GM21825 (cell line): ENCODE data around the gene HYAL1.

Source experiments
- ATAC-seq: cut with Tn5 transposase; IDR thresholded peaks from one replicate; pipeline ENCODE4 v1.9.1; 2021; ENCODE audit warnings: mild to moderate bottlenecking, moderate library complexity; ENCODE audit not compliant: unreplicated experiment

Gene HYAL1

GRCh38 chr3:50303013-50303815 is at the start of gene HYAL1:
TSS of gene HYAL1 (minus strand) at chr3:50303574. CDS start at chr3:50302956, 618 bp downstream.
- ATAC-seq, result no peak

GRCh38 chr3:50352781-50353180 is 49.4 kb upstream of the HYAL1 start:
- ATAC-seq, result no peak

- ATAC-seq, result no peak
Measured at GRCh38 chr3:50351323-50351697, 47.9 kb upstream of the HYAL1 start.

- peak; percentile 78 for ATAC-seq
Measured at GRCh38 chr3:50350527-50351322, 47.4 kb upstream of the HYAL1 start, which contains the start of the genes CYB561D2 and NPRL2. TSS of gene CYB561D2 (plus strand) at chr3:50350862. CDS start at chr3:50351434, 572 bp downstream. TSS of gene NPRL2 (minus strand) at chr3:50350775. CDS start at chr3:50350652, 123 bp downstream.

- ATAC-seq, result no peak
Measured at GRCh38 chr3:50350213-50350526, 46.8 kb upstream of the HYAL1 start.

- no peak for ATAC-seq
Measured at GRCh38 chr3:50347187-50347813, 43.9 kb upstream of the HYAL1 start.

GRCh38 chr3:50345586-50346234 is 42.3 kb upstream of the HYAL1 start, which contains the start of gene ZMYND10:
TSS of gene ZMYND10 (minus strand) at chr3:50345732. CDS start at chr3:50345579, 153 bp downstream.
- ATAC-seq, result no peak

GRCh38 chr3:50345008-50345407 is 41.6 kb upstream of the HYAL1 start:
- ATAC-seq, result no peak

GRCh38 chr3:50342813-50343633 is 39.6 kb upstream of the HYAL1 start:
- no peak for ATAC-seq

GRCh38 chr3:50341996-50342650 is 38.7 kb upstream of the HYAL1 start:
- ATAC-seq, result no peak

GRCh38 chr3:50341537-50341936 is 38.2 kb upstream of the HYAL1 start:
- ATAC-seq, result no peak

GRCh38 chr3:50340448-50341329 is 37.3 kb upstream of the HYAL1 start, which contains the start of gene RASSF1:
TSS of gene RASSF1 (minus strand) at chr3:50340836. CDS start at chr3:50340805, 31 bp downstream.
- ATAC-seq, result no peak

- ATAC-seq, result no peak
Measured at GRCh38 chr3:50340147-50340447, 36.7 kb upstream of the HYAL1 start.

GRCh38 chr3:50339485-50340146 is 36.2 kb upstream of the HYAL1 start:
- no peak for ATAC-seq

- no peak for ATAC-seq
Measured at GRCh38 chr3:50338965-50339364, 35.6 kb upstream of the HYAL1 start.

- ATAC-seq, result peak; percentile 78
Measured at GRCh38 chr3:50337175-50337861, 33.9 kb upstream of the HYAL1 start.

- ATAC-seq, result peak; percentile 27
Measured at GRCh38 chr3:50336452-50337174, 33.2 kb upstream of the HYAL1 start.
